Activated CD4-positive, alpha-beta T cell treated with anti-CD3 and anti-CD28 coated beads, Interleukin-2, amount 50 U/mL, for 1 hour (primary cell): ENCODE measurements around the gene PRR11.
"Not testable (repeated sequence)": the region's sequence is repeated elsewhere in the genome, so short reads cannot be mapped to it uniquely, and the experiment has no call there.

ENCODE experiments used
- DNase-seq: peaks from one replicate; pipeline ENCODE4 v3.0.0-alpha.2; 2020

The PRR11 gene

DNA sequence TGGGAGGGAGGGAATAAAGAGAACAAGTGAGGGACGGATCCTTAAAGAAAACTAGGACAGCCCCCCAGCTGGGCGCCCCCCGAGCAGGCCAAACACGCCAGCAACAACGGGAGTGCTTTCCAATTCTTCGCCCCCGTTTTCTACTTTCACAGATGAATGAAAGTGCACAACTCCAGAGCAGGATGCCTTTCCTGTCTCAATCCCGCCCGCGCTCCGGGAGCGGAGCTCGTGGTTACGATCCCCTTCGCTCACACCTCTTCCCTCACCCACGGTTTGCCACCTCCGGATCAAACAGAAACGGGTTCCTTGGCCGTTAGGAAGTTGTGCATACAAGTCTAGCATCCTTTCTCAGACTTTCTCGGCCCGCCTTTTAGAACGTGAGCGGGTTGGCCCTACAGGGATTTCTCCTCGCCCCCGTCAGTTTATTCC is 1.2 kb upstream of the PRR11 start:
- DNase-seq, result peak; percentile 14

DNA sequence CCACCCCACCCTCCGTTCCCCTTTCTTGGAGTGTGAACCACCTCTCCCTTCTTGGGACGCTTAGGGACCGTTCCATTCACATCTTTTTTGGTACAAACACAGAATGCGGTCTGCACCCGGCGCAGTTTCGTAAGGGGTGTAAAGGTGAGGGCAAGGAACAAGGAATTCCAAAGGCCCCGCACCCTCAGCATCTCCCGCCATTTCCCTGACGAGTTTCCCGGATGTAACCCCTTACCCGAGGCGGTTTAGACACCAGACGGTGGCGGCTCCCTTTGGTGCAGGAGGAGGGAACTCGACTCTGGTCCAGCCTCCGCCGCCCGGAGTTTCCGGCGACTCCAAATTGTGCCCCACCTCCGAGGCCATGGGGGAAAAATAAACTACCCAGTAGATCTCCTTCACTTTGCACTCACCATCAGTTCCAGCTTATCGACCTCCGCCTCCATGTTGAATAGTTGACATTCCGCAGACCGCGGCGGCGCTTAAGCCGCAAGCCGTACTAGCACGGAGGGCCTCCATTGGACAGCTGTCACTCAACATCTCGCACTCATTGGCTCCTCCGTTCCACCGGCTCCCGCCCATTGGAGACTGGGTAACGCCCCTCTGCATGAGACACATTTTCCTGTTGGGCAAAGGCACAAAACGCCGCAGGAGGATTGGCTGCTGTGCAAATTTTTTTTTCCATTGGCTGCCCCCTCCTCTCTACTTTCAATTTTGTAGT is 666 bp upstream of the PRR11 start, which contains the start of gene SKA2:
Gene SKA2 (minus strand): TSS at position 466 of the 718 bp plus-strand sequence. CDS start 23 bp downstream, at position 443.
- DNase-seq, result peak; percentile 94

DNA sequence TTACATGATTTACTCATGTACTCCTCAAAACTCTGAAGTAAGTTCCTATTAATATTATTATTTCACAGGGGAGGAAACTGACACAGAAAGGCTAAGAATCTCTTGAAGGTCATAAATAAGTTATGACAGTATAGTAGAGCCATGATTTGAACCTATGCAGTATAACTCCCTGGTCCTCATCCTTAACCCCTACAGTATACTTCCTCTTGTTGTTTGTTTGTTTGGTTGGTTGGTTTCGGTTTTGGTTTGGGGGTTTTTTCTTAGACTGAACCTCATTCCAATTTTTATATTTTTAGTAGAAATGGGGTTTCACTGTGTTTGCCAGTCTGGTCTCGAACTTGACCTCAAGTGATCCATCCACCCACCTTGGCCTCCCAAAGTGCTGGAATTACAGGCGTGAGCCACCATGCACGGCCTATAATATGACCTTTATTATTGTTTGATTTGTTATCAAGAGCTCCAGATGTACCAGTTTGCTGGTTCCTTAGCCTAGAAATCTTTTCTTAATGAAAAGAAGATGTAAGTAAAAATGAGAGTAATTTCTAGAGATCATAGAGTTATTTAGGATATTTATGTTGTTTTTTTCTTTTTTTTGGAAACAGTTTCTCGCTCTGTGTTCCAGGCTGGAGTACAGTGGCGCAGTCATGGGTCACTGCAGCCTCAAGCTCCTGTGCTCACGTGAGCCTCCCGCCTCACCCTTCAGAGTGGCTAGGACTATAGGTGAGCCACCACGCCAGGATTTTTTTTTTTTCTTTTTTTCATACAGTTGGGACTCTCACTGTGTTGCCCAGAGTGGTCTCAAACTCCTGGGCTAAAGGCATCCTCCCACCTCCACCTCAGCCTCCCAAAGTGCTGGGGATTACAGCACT is 4.8 kb downstream of the PRR11 start:
- no peak for DNase-seq

DNA sequence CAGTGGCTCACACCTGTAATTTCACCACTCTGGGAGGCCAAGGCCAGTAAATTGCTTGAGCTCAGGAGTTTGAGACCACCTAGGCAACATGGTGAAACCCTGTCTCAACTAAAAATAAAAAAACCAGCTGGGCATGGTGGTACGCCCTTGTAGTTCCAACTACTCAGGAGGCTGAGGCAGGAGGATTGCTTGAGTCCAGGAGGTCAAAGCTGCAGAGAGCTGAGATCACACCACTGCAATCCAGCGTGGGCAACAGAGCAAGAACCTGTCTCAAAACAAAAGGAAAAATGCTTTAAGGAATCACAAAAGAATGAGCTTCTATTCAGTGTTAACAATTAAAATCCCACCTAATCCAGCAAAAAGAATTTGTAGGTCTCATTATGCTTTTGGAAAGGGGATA is 5.9 kb downstream of the PRR11 start:
- no peak for DNase-seq

DNA sequence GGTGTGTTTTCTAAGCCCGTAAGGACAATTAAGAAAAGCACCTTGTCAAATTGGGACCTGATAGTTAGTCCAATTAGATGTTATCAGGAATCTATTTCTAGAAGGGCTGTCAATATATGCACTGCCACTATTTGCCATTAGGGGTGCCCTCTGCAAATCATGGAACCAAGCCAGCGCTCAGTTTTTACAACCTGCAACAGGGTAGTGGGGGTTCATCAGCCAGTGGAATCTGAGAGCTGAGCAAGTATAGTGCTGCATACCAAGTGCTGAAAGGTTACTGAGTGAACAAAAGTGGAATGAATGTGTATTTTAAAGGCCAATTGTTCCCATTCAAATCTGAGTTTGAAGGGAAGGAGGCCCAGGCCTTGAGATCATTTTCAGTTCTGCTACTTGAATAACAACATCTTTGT is 10.4 kb downstream of the PRR11 start:
- DNase-seq, result peak; percentile 25

DNA sequence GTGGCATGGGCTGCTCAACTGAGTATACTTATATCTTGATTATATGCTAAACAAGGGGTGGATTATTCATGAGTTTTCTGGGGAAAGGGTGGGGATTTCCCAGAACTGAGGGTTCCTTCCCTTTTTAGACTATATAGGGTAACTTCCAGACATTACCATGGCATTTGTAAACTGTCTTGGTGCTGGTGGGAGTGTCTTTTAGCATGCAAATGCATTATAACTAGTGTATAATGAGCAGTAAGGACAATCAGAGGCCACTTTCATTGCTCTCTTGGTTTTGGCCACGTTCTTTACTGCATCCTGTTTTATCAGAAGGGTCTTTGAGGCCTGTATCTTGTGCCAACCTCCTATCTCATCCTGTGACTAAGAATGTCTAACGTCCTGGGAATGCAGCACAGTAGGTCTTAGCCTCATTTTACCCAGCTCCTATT is 12.0 kb downstream of the PRR11 start:
- DNase-seq, result no peak

DNA sequence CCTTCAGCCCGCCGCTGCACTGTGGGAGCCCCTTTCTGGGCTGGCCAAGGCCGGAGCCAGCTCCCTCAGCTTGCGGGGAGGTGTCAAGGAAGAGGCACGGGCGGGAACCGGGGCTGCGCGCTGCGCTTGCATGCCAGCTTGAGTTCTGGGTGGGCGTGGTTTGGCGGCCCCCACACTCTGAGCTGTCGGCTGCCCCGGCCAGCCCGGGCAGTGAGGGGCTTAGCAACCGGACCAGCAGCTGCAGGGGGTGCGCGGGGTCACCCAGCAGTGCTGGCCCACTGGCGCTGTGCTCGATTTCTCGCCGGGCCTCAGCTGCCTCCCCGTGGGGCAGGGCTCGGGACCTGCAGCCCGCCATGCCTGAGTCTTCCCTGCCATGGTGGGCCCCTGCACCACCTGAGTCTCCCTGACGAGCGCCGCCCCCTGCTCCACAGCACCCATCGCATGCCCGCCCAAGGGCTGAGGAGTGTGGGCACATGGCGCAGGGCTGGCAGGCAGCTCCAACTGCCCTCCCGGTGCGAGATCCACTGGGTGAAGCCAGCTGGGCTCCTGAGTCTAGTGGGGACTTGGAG is 17.0 kb downstream of the PRR11 start:
- no peak for DNase-seq

DNA sequence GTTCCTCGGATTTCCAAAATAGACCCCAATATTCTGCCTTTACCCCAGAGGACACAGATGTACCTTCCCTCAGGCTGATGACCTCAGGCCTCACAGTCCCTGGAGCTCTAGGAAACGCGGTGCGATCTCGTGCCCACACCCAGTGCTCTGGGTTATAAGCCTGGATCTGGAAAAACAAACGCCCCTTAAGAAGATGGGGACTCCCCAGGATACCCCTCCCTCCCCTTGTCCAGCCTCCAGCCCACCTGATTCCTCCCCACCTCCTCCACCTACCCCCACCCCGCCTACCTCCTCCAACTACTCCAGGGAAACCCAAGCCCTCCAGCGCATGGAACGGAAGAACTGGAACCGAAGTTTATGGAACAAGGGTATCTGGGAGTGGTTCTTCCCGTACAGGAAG is 19.1 kb downstream of the PRR11 start:
- DNase-seq, result no peak

DNA sequence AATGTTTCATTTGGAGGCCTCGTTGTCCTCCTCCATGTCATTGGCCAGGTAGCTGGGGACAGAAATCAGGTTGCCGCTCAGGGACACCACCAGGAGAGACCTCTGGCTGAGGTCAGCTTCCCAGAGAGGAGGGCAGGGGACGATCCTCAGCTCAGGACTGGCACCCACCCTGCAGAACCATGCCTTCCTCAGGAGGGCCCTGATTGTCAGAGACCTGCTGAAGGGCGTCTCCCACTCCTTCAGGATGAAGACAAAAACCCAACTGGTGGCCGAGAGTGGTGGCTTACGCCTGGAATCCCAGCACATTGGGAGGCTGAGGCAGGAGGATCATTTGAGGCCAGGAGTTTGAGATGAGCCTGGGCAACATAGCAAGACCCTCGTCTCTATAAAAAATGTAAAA is 19.5 kb downstream of the PRR11 start:
- no peak for DNase-seq

DNA sequence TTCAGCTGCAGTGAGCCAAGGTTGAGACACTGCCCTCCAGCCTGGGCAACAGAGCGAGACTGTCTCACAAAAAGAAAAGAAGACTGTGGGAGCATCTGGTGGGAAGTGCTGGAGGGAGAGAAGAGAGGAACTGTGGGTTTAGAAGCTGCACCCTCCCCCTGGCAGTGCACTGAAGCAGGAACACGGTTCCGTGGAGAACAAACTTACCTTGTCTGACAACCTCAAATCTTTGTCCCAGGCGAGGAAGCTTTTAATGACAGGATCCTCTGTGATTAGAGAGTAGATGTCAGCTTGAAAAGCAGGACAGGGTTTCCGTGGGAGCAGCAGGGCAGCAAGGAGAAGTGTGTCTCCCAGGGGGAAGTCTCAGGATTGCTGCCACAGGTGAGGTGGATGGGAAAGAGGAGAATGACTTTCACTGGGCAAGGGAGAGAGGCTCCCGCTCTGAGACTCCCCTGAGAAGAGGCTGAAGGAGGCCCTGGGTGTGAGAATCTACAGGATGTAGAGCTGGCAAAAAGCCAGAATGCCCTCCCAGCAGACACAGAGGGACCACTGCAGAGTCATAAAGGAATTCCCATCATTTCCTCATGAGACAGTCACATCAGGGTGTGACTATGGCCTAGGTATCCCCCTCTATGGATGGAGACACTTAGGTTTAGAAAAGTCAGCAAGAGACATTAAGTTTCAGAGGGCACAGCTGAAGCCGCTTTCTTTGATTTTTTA is 22.9 kb downstream of the PRR11 start:
- DNase-seq, result no peak

DNA sequence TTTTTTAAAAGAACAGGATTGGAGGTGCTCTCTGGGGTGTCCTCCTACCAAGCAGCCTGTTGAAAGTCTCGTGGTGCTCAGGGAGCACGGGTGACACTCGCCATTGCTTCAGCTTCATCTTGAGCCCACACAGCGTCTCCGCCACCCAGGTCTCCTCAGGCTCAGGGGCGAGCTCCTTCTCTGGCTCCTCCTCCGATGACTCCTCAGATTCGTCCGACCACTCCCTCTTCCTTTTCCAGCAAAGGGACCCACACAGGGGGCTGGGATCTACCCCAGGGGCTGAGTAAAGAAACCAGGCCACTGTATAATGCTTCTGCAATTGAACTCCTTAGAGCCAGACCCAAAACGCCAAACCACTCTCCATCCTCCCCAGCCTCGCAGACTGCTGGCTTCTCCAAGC is 24.1 kb downstream of the PRR11 start:
- DNase-seq, result not testable (repeated sequence)

DNA sequence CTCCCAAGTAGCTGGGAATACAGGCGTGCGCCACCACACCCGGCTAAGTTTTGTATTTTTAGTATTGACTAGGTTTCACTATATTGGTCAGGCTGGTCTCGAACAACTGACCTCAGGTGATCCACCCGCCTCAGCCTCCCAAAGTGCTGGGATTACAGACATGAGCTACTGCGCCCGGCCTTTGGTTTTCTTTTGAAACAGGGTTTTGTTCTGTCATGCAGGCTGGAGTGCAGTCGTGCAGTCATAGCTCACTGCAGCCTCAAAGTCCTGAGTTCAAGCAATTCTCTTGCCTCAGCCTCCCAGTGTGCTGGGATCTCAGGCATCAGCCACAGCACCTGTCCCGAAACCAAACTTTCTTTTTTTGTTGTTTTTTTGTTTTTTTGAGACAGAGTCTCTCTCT is 25.1 kb downstream of the PRR11 start:
- no peak for DNase-seq

DNA sequence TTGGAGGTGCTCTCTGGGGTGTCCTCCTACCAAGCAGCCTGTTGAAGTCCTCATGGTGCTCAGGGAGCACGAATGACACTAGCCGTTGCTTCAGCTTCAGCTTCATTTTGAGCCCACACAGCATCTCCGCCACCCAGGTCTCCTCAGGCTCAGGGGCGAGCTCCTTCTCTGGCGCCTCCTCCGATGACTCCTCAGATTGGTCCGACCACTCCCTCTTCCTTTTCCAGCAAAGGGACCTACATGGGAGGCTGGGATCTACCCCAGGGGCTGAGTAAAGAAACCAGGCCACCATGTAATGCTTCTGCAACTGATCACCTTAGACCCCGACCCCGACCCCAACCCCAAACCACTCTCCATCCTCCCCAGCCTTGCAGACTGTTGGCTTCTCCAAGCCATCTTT is 25.9 kb downstream of the PRR11 start:
- no peak for DNase-seq

DNA sequence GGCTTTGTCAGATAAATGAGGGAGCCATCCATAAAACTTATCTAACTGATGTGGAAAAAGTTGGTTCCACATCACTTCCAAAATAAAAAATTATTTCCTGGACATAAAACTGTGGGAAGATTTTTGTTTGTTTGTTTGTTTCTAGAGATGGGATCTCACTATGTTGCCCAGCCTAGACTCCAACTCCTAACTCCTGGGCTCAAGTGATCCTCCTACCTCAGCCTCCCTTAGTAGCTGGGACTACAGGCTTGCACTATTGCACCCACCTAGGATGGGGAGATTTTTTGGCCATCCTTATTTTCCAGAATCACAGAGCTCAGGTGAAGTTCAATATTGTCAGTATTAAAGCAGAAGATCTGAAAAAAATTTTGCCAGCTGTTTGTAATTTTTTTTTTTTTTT is 30.5 kb downstream of the PRR11 start:
- DNase-seq, result no peak

DNA sequence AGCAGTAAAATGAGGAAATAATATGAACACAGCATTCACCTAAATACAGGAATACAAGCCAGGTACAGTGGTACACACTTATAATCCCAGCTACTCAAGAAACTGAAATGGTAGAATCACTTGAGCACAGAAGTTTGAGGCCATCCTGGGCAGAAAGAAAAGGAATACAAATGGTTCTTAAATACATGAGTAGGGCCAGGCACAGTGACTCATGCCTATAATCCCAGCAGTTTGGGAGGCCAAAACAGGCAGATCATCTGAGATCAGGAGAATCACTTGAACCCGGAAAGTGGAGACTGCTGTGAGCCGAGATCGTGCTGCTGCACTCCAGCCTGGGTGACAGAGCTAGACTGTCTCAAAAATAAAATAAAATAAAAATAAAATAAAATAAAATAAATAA is 31.3 kb downstream of the PRR11 start:
- DNase-seq, result no peak

DNA sequence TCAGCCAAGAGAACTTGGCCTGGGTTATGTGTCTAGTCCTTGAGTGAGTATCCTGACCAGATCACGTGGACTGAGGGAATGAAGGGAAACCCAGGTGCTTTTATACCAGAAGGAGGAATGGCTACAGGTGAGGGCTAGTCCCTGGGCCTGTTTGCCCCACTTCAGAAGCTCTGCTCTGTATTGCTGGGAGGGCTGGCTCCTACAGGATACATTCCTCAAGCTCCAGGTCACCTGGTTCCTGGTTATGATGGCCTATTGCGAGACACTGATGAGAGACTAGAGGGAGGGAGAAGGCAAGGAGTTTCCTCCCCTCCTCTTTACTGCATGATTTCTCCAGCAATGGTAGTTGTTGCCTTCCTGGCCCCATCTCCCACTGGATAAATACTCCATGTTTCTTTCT is 35.3 kb downstream of the PRR11 start:
- no peak for DNase-seq

DNA sequence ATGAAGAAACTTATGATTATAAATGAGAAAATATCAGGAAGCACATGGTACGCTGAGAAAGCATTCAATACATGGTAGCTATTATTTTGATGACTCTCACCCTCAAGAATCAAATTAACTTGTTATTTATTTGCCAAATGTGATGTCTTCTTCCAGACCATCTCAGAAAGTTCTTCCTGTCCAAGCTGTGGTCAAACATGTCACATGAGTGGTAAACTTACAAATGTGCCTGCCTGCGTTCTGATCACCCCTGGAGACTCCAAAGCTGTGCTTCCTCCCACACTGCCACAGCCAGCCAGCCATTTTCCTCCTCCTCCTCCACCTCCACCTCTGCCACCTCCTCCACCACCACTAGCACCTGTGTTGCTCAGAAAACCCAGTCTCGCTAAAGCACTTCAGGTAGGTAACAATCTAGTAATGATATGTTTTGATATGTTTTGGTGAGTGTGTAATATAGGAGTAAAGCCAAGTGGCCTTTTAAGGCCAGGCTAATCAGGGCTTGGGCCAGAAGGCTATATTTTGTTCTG is 37.9 kb downstream of the PRR11 start:
- DNase-seq, result no peak

DNA sequence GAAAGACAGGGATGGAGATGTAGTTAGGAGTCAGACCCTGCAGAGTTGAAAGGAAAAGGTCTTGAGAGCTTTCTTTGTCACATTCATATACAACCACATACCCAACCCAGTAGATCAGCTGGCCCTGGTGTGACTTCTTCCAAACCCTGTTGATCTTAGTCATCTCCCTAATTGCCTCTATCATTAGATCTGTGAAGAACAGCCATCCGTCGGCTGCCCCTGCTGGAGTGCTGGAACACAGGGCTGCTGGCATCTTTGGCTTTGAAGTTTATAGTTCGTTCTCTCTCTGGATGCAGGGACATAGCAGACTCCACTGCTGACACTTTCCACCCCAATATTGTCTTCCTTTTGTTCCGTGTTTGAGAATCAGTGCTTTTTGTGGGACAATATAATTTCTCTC is 43.9 kb downstream of the PRR11 start:
- DNase-seq, result no peak

DNA sequence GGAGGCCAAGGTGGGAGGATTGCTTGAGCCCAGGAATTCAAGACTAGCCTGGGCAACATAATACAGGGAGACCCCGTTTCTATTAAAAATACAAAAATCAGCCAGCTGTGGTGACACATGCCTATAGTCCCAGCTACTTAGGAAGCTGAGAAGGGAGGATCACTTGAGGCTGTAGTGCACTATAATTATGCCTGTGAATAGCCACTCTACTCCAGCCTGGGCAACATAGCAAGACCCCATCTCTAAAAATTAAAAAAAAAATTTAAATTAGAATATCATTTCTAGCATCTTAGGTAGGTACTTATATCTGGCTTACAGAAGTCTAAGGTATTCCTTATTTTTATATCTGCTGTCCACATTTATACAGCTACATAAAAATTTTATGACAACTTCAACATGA is 46.8 kb downstream of the PRR11 start:
- no peak for DNase-seq

DNA sequence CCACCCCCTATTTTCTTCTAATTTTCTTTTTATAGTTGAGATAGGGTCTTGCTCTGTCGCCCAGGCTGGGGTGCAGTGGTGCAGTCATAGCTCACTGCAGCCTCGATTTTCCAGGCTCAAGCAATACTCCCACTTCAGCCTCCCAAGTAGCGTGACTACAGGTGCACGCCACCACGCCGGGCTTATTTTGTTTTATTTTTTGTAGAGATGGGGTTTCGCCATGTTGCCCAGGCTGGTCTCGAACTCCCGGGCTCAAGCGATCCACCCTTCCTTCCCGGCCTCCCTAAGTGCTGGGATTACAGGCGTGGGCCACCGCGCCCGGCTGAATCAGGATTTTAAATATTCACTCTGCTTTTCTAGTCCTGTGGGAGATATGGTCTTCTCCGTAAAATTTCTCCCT is 63.8 kb downstream of the PRR11 start:
- DNase-seq, result no peak

DNA sequence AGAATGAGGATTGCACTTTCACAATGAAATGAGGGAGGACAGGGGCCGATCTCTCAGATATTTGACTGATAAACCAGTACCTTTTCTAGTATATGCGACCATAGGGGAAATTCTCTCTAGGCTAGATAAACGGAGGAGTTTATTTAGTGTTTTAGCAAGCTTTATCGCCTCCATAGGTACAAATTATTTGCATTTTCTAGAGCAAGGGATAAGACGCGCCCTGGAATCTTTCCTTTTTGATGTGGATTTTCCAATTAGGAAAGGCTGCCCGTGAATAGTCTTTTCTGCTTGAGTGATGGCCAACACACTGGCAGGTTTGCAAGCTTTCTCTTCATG is 64.4 kb downstream of the PRR11 start:
- no peak for DNase-seq

DNA sequence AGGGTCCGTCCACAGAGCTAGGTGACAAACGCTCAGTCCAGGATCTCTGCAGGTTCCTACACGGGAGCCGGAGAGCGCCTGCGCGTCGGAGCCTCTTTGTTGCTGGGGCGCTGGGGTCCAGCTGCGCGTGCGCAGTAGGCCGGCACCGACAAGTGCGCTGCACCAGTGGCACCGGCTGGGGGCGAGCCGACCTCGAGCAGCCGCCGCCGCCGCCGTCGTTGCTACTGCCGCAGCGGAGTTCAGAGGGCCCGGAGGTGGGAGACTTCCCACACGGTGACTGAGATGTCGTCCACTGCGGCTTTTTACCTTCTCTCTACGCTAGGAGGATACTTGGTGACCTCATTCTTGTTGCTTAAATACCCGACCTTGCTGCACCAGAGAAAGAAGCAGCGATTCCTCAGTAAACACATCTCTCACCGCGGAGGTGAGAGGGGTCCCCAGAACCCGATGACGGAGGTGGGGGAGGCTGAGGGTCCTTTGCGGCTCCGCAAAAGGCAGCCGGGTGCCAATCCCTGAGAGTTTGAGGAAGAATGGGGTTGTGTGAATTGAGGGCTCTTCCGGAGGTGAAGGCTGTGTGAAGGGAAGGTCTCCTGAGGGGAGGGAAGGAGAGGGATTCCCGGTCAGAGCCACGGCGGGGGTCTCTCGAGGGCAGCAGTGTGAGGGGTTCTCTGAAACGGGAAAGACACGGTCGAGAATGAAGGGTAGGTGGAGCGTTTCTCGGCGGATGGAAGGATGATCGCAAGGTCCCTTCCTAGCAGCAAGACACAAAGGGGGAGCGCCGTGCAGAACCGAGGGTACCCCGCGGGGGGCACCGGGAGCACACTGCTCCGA is 65.0 kb downstream of the PRR11 start, which contains the start of gene GDPD1:
Gene GDPD1 (plus strand): TSS at position 184 of the 831 bp plus-strand sequence. CDS start 99 bp downstream, at position 283.
- peak; percentile 97 for DNase-seq
